ENCODE results near the gene PCA3.

The PCA3 gene

DNA sequence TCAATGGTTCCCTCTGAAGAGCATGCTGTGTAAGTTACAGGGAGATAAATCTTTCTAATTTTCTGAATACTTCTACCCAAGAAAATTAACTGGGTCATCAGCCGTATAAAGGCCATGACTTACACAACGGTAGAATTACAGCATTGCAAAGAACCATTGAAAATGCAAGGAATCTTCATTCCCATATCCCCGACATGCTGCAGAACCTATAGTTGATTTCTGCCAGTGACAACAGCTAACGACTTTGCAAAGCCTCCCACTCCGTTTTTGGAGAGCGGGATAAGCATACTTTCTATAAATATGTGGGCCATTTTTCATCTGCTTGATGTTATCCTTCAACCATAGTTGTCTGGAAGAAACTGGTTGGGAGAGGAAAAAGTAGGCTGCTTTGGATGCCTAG, 56.2 kb downstream of the PCA3 start:
- no peak for DNase-seq (ENCODE audit: low read depth, low spot score)

DNA sequence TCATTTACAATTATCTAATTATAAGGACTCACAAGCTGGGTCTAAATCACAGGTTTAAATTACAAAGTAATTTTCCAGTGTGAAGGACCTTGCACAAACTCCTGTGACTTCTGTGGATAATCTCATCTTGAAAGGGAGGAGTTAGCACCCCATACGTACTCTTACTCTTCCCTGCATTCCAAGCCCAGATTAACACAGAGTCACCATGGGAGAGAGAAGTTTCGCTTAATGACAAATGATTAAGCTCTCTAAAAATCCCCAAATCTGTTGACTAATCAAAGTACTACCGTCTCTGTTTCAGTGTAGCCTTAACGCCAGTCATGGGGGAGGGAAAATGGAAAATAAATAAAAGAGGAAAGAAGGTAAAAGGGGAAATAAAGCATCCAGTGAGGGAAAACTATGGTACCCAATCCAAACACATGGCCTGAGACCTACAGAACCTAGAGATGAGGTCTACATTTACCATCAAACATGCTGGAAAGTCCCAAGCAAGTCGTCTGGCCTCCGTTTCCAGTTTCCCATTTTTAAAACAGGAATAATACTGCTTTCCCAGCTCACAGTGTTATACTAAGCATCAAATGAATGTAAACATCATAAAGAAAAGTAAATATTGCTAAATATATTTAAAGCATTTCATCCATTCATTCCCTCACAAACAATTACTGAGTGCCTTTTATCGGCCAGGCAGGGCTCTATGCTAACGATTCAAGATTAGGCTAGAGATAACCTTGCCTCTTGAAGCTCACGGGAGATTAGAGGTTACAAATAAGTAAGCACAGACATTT, 63.2 kb downstream of the PCA3 start:
- no peak for DNase-seq (ENCODE audit: low read depth, low spot score)

DNA sequence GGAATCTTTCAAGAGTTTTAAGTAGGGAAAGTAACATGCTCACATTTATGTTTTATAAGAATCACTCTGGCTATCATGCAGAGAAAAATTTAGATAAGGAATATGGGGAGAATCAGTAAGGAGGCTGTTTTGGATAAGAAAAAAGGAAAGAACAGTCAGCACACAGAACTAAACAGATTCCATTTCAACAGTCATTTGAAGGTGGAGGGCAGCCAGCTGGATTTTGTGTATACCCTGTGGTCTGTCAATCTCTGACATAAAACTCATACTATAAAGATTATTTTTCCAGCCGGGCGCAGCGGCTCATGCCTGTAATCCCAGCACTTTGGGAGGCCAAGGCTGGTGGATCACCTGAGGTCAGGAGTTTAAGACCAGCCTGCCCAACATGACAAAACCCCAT, 64.2 kb downstream of the PCA3 start:
- DNase-seq (ENCODE audit: low read depth, low spot score): no peak

DNA sequence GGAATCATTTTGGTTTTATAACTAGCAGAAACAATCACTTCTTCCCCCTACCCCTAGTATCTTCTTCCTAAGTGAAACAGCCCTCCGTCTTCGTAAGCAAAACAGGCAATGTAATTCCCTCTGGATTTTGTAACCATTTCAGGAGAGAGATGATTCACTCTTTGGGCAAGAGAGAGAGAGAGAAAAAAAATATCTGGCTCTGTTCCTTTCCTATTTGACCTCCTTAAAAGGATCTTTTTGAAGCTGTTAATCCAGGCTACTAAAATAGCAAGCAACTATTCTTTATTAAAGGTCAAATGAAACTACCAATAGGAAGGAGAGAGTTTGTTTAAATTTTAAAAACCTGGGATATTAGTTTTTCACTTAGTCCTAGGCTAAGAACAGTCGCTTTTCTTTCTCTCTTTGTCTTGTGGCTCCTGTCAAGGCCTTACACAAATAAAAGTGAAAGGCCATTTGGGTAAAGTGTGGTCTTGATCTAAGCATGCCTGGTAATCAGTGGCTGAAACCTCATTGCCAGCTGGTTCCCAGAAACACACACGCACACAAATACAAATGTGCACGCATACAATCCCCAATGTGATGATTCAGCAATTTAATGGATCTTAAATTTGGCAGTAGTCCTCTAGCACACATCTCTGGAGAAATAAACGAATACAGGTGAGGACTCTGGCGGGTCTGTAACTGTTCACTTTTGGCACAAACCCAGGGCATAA, 71.5 kb downstream of the PCA3 start:
- no peak for DNase-seq (ENCODE audit: low read depth, low spot score)
